HCT116 (cell line): ENCODE measurements around the gene ANO9. TPM values are rescaled to one million over a fixed set of nuclear protein-coding genes. Genes with fewer than 3 reads are reported as not detected.

Source experiments
- ATAC-seq: fragments of 200-7000 bp; cut with Tn5 transposase; 2 replicates; pipeline ENCODE4 v1.9.1; 2020; ENCODE audit warnings: mild to moderate bottlenecking, moderate library complexity
- BruUV-seq: library from RNA; stranded (reverse); fragments of 400-500 nt; replicated peaks from 2 replicates; lab custom pipeline; 2021; lab: Mats Ljungman, UMichigan
- CTCF ChIA-PET: fragments of 300-600 bp; sonication (Branson Sonifier 250); formaldehyde crosslinking; loops from one replicate; lab custom pipeline; 2021; ENCODE audit warnings: antibody characterized with exemption; lab: Charles Lee
- POLR2A ChIA-PET: fragments of 300-600, 350-600 bp; sonication (Branson Sonifier 250); formaldehyde crosslinking; loops from one replicate; lab custom pipeline; 2021; ENCODE audit warnings: antibody characterized with exemption; lab: Charles Lee
- RAD21 ChIA-PET, 2 experiments: fragments of 300-600 bp; sonication (Branson Sonifier 250); formaldehyde crosslinking; loops; one replicate each; lab custom pipeline; 2023; ENCODE audit warnings: low total read pairs in 2 of 2; ENCODE audit not compliant: uncharacterized antibody in 2 of 2, unreplicated experiment in 2 of 2, low non-redundant PET in 1 of 2; lab: Charles Lee
- DNase-seq: peaks from one replicate; pipeline ENCODE4 v3.0.0-alpha.2; 2010; ENCODE audit warnings: low read depth, low spot score
- H2AFZ ChIP-seq: fragments of 200-600 bp; shearing (Covaris generic), sonication (generic); 2 replicates; pipeline ENCODE4 v1.6.1; 2017; ENCODE audit warnings: low read depth, mixed run types, mixed read lengths, antibody characterized with exemption, low read length; ENCODE audit not compliant: poor library complexity, severe bottlenecking
- H3K27ac ChIP-seq: 2 replicates; pipeline ENCODE4 v1.5.1; 2012; ENCODE audit warnings: low read depth, low read length
- H3K27me3 ChIP-seq: fragments of 200-600 bp; sonication (generic); 2 replicates; pipeline ENCODE4 v1.6.1; 2016; ENCODE audit warnings: mixed run types, low read length, mixed read lengths; ENCODE audit not compliant: insufficient read depth
- H3K36me3 ChIP-seq, 2 experiments: fragments of 200-500 bp in 1 of 2; fragments of 200-600 bp in 1 of 2; sonication (Bioruptor generic) in 1 of 2; sonication (generic) in 1 of 2; 2 replicates each; pipeline versions ENCODE4 v1.5.1 to v1.6.1; 2014 to 2016; ENCODE audit warnings: low read length in 2 of 2, inconsistent platforms in 1 of 2, mixed read lengths in 1 of 2, mixed run types in 1 of 2; ENCODE audit not compliant: insufficient read depth in 2 of 2, control insufficient read depth in 1 of 2
- H3K4me1 ChIP-seq, 2 experiments: fragments of 200-600 bp in 1 of 2; sonication (generic) in 1 of 2; 2 replicates each; pipeline versions ENCODE4 v1.5.1 to v1.6.1; 2012 to 2017; ENCODE audit warnings: low read length in 2 of 2, inconsistent platforms in 1 of 2, mild to moderate bottlenecking in 1 of 2, mixed read lengths in 1 of 2, mixed run types in 1 of 2, moderate library complexity in 1 of 2; ENCODE audit not compliant: insufficient read depth in 2 of 2, control insufficient read depth in 1 of 2
- H3K4me2 ChIP-seq: fragments of 200-600 bp; sonication (generic); 2 replicates; pipeline ENCODE4 v1.6.1; 2017; ENCODE audit warnings: mixed run types, low read length, mixed read lengths
- H3K4me3 ChIP-seq, 2 experiments: fragments of 200-600 bp in 1 of 2; sonication (generic) in 1 of 2; replicated peaks in 1 of 2; 2 replicates each; pipeline ENCODE4 v1.5.1; 2011 to 2016; ENCODE audit warnings: low read length in 2 of 2, control low read depth in 1 of 2, low read depth in 1 of 2, mild to moderate bottlenecking in 1 of 2, mixed read lengths in 1 of 2, mixed run types in 1 of 2
- H3K79me2 ChIP-seq: fragments of 200-600 bp; sonication (generic); 2 replicates; pipeline ENCODE4 v1.6.1; 2017; ENCODE audit warnings: mild to moderate bottlenecking, mixed run types, low read length, moderate library complexity, mixed read lengths; ENCODE audit not compliant: insufficient read depth
- H3K9ac ChIP-seq: fragments of 200-600 bp; sonication (generic); 2 replicates; pipeline ENCODE4 v1.6.1; 2016; ENCODE audit warnings: low read length, mixed read lengths
- H3K9me2 ChIP-seq: fragments of 200-600 bp; sonication (generic), shearing (Covaris generic); 2 replicates; pipeline ENCODE4 v1.6.1; 2017; ENCODE audit warnings: mixed run types, mild to moderate bottlenecking, moderate library complexity; ENCODE audit not compliant: insufficient read depth
- H3K9me3 ChIP-seq, 2 experiments: fragments of 200-500 bp in 1 of 2; fragments of 200-600 bp in 1 of 2; sonication (Bioruptor generic) in 1 of 2; sonication (generic) in 1 of 2; 2 replicates each; pipeline ENCODE4 v1.6.1; 2014 to 2017; ENCODE audit warnings: low read length in 2 of 2, mixed read lengths in 2 of 2, inconsistent platforms in 1 of 2, low read depth in 1 of 2, mild to moderate bottlenecking in 1 of 2, mixed run types in 1 of 2, moderate library complexity in 1 of 2; ENCODE audit not compliant: control insufficient read depth in 1 of 2, insufficient read depth in 1 of 2
- H4K20me1 ChIP-seq: fragments of 200-600 bp; sonication (generic), shearing (Covaris generic); 2 replicates; pipeline ENCODE4 v1.6.1; 2017; ENCODE audit warnings: mixed run types, mild to moderate bottlenecking, moderate library complexity; ENCODE audit not compliant: insufficient read depth
- CBX3 ChIP-seq: IDR thresholded peaks from 2 replicates; pipeline ENCODE4 v1.6.1; 2012; ENCODE audit warnings: low read depth
- CEBPB ChIP-seq: IDR thresholded peaks from 2 replicates; pipeline ENCODE4 v1.6.1; 2012; ENCODE audit warnings: low read depth
- CTCF ChIP-seq, 3 experiments: fragments of 200-600 bp in 1 of 3; sonication (generic) in 1 of 3; IDR thresholded peaks in 2 of 3; conservative IDR thresholded peaks in 1 of 3; 2 replicates each; pipeline ENCODE4 v1.5.1; 2012 to 2017; ENCODE audit warnings: low read depth in 2 of 3, low read length in 2 of 3, antibody characterized with exemption in 1 of 3, borderline replicate concordance in 1 of 3, control low read depth in 1 of 3, mild to moderate bottlenecking in 1 of 3, mixed read lengths in 1 of 3, mixed run types in 1 of 3, moderate library complexity in 1 of 3; ENCODE audit not compliant: insufficient read depth in 1 of 3
- EGR1 ChIP-seq: IDR thresholded peaks from 2 replicates; pipeline ENCODE4 v1.6.1; 2012; ENCODE audit warnings: low read depth
- ELF1 ChIP-seq: IDR thresholded peaks from 2 replicates; pipeline ENCODE4 v1.6.1; 2012; ENCODE audit warnings: low read depth, borderline replicate concordance
- EZH2 ChIP-seq: fragments of 200-600 bp; sonication (generic); IDR thresholded peaks from 2 replicates; pipeline ENCODE4 v1.6.1; 2017; ENCODE audit warnings: antibody characterized with exemption, mixed run types
- EZH2phosphoT487 ChIP-seq: fragments of 200-600 bp; IDR thresholded peaks from 2 replicates; pipeline ENCODE4 v1.6.1; 2018; ENCODE audit warnings: antibody characterized with exemption, borderline replicate concordance
- FOSL1 ChIP-seq: IDR thresholded peaks from 2 replicates; pipeline ENCODE4 v1.6.1; 2012; ENCODE audit warnings: low read depth
- JUND ChIP-seq: IDR thresholded peaks from 2 replicates; pipeline ENCODE4 v1.6.1; 2012
- POLR2A ChIP-seq: IDR thresholded peaks from 2 replicates; pipeline ENCODE4 v1.7.0; 2011; ENCODE audit warnings: borderline replicate concordance; ENCODE audit not compliant: insufficient read depth, insufficient read length; ENCODE audit errors: extremely low read depth
- RAD21 ChIP-seq: IDR thresholded peaks from 2 replicates; pipeline ENCODE4 v1.6.1; 2012; ENCODE audit warnings: low read depth, mild to moderate bottlenecking
- SP1 ChIP-seq: IDR thresholded peaks from 2 replicates; pipeline ENCODE4 v1.6.1; 2012; ENCODE audit warnings: low read depth
- SRF ChIP-seq: IDR thresholded peaks from 2 replicates; pipeline ENCODE4 v1.6.1; 2012; ENCODE audit warnings: low read depth
- TCF7L2 ChIP-seq: IDR thresholded peaks from 2 replicates; pipeline ENCODE4 v1.7.0; 2011; ENCODE audit warnings: borderline replicate concordance, inconsistent platforms; ENCODE audit not compliant: insufficient read depth, insufficient read length; ENCODE audit errors: extremely low read depth
- YY1 ChIP-seq: IDR thresholded peaks from 2 replicates; pipeline ENCODE4 v1.6.1; 2011; ENCODE audit warnings: low read length, low read depth, moderate library complexity, mild to moderate bottlenecking; ENCODE audit not compliant: insufficient replicate concordance; ENCODE audit errors: extremely low read depth
- ZFX ChIP-seq: fragments of 450-650 bp; IDR thresholded peaks from 2 replicates; pipeline ENCODE4 v1.6.1; 2017
- ZNF274 ChIP-seq: fragments of 200-500 bp; sonication (Bioruptor generic); IDR thresholded peaks from 2 replicates; pipeline ENCODE4 v1.6.1; 2014; ENCODE audit warnings: mild to moderate bottlenecking, low read depth, low read length, inconsistent platforms
- intact Hi-C: fragments of 100-400 bp; cut with micrococcal nuclease; formaldehyde crosslinking; loops from 2 replicates; pipeline ENCODE4 v1.10.0; 2022
- total RNA-seq: library from RNA; stranded (reverse); gene quantifications from one replicate; pipeline ENCODE4 v1.2.1, GENCODE V29; 2021; ENCODE audit not compliant: unreplicated experiment
- TF ChIP-seq, protein P1 (sequence below): IDR thresholded peaks from 2 replicates; pipeline ENCODE4 v1.6.1; 2011; ENCODE audit warnings: mild to moderate bottlenecking, low read length, moderate library complexity; ENCODE audit not compliant: insufficient replicate concordance; ENCODE audit errors: extremely low read depth
- TF ChIP-seq, protein P2 (sequence below): IDR thresholded peaks from 2 replicates; pipeline ENCODE4 v1.6.1; 2012

The ANO9 gene
- total RNA-seq, 1 experiment from 2014 or later = 70.3 TPM

DNA sequence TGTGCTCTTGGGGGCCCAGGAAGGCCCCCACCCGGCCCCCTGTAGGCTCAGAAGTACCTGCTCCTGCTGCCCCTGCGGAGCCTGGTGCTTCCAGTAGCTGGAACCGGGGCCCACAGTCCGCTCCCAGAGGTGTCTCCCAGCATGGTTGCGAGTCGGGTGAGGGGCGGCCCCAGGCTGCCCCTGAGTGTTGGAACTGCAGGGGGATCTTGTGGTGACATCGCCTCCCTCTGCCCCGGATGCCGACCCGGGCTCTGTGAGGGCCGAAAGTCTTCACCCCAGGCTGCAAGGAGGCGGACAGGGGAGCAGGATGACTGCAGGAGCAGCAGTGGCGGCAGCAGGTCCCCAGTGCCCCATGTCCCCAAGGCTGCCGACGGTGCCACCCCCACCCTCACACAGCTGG, 57.3 kb downstream of the ANO9 start:
- Histone ChIP-seq H3K36me3 (no peaks in the 10 kb centered on the region), H3K9me3 (no peaks in the 10 kb centered on the region; a peak in 1 of 4 replicates), H3K4me3 (no peak overlapping the region), H2AFZ (no peak overlapping the region), H3K4me1 (no peaks in the 10 kb centered on the region), H3K9me2 (no peaks in the 10 kb centered on the region), H3K27ac (no peak overlapping the region), H3K4me2 (no peak overlapping the region), H4K20me1 (no peaks in the 10 kb centered on the region), H3K27me3 (no peaks in the 10 kb centered on the region), H3K79me2 (no peaks in the 10 kb centered on the region), H3K9ac (no peak overlapping the region)
- ATAC-seq (no peak), DNase-seq (no peak)
- intact Hi-C loops = no loop called here
- CTCF ChIA-PET = no interaction called here
- RAD21 ChIA-PET = no interaction called here
- BruUV-seq = no TSS peak
- POLR2A ChIA-PET = no interaction called here
- TF ChIP-seq, protein P1, sequence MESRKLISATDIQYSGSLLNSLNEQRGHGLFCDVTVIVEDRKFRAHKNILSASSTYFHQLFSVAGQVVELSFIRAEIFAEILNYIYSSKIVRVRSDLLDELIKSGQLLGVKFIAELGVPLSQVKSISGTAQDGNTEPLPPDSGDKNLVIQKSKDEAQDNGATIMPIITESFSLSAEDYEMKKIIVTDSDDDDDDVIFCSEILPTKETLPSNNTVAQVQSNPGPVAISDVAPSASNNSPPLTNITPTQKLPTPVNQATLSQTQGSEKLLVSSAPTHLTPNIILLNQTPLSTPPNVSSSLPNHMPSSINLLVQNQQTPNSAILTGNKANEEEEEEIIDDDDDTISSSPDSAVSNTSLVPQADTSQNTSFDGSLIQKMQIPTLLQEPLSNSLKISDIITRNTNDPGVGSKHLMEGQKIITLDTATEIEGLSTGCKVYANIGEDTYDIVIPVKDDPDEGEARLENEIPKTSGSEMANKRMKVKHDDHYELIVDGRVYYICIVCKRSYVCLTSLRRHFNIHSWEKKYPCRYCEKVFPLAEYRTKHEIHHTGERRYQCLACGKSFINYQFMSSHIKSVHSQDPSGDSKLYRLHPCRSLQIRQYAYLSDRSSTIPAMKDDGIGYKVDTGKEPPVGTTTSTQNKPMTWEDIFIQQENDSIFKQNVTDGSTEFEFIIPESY = no peak
- TF ChIP-seq SP1 (no peak), RAD21 (no peak), POLR2A (no peak), FOSL1 (no peak), EGR1 (no peak), TCF7L2 (no peak), ELF1 (no peak), CTCF (IDR thresholded peaks at IDR 0.05 in 2 of 3, conservative IDR thresholded peaks at IDR 0.05 in 1 of 3; ENCODE audit: borderline replicate concordance in 1 of 3, insufficient read depth in 1 of 3, low read depth in 2 of 3, low read length in 2 of 3) (no peak), EZH2phosphoT487 (no peak), JUND (no peak), CEBPB (no peak), YY1 (no peak), ZFX (no peak), CBX3 (no peak), EZH2 (no peak), ZNF274 (no peak), SRF (no peak)
- TF ChIP-seq, protein P2, sequence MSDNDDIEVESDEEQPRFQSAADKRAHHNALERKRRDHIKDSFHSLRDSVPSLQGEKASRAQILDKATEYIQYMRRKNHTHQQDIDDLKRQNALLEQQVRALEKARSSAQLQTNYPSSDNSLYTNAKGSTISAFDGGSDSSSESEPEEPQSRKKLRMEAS = no peak
